ENCODE data around the gene SPTSSB.

Gene SPTSSB

GRCh38 chr3:161371441-161372320 lies at the start of gene SPTSSB:
Gene SPTSSB, minus strand, starts transcription at chr3:161371517. Its CDS starts 25,194 bp downstream, at chr3:161346323.
- H3K27ac Mint-ChIP-seq: peak within 1 kb of the TSS in 1 of 3 experiments; percentile 9
- TF ChIP-seq CTCF (IDR thresholded peaks at IDR 0.05; ENCODE audit: unreplicated experiment in 3 of 3): peak in 1 of 3 experiments; percentile 13
- peaks cover 10% of the 10 kb centered on the region for H3K4me1 Mint-ChIP-seq
- H3K4me3 Mint-ChIP-seq: peak within 1 kb of the TSS; percentile 87 to 88 (median 87)
- H3K9me3 Mint-ChIP-seq: no peaks in the 10 kb centered on the region
- no peaks in the 10 kb centered on the region for H3K36me3 Mint-ChIP-seq (ENCODE audit: low read depth)
- peaks cover 87% of the 10 kb centered on the region for H3K27me3 Mint-ChIP-seq (ENCODE audit: low read depth)

- Mint-ChIP-seq H3K4me1 (peaks cover 16% of the 10 kb centered on the region), H3K27me3 (ENCODE audit: low read depth) (no peaks in the 10 kb centered on the region), H3K27ac (peak overlapping the region in 2 of 3 experiments; percentile 44 to 49), H3K9me3 (peaks cover 7% of the 10 kb centered on the region), H3K36me3 (ENCODE audit: low read depth) (peaks cover 3% of the 10 kb centered on the region), H3K4me3 (peak overlapping the region in 1 of 3 experiments; percentile 12)
- TF ChIP-seq CTCF (IDR thresholded peaks at IDR 0.05; ENCODE audit: unreplicated experiment in 3 of 3): no peak
Observed at GRCh38 chr3:161420746-161421145, 49.4 kb upstream of the SPTSSB start.

GRCh38 chr3:161419555-161420333 lies 48.4 kb upstream of the SPTSSB start:
- Mint-ChIP-seq H3K9me3 (peaks cover 7% of the 10 kb centered on the region), H3K27ac (no peak overlapping the region), H3K4me1 (peaks cover 24% of the 10 kb centered on the region), H3K27me3 (ENCODE audit: low read depth) (no peaks in the 10 kb centered on the region), H3K4me3 (no peak overlapping the region), H3K36me3 (ENCODE audit: low read depth) (peaks cover 3% of the 10 kb centered on the region)
- no peak for TF ChIP-seq CTCF (IDR thresholded peaks at IDR 0.05; ENCODE audit: unreplicated experiment in 3 of 3)

- Mint-ChIP-seq H3K36me3 (ENCODE audit: low read depth) (peaks cover 3% of the 10 kb centered on the region), H3K27me3 (ENCODE audit: low read depth) (no peaks in the 10 kb centered on the region), H3K27ac (peak overlapping the region; percentile 76 to 87 (median 77)), H3K9me3 (peaks cover 7% of the 10 kb centered on the region), H3K4me3 (no peak overlapping the region), H3K4me1 (peaks cover 31% of the 10 kb centered on the region)
- no peak for TF ChIP-seq CTCF (IDR thresholded peaks at IDR 0.05; ENCODE audit: unreplicated experiment in 3 of 3)
Observed at GRCh38 chr3:161415506-161416231, 44.4 kb upstream of the SPTSSB start.

GRCh38 chr3:161414907-161415306 lies 43.6 kb upstream of the SPTSSB start:
- no peak overlapping the region for H3K27ac Mint-ChIP-seq
- peaks cover 7% of the 10 kb centered on the region for H3K9me3 Mint-ChIP-seq
- H3K27me3 Mint-ChIP-seq (ENCODE audit: low read depth): no peaks in the 10 kb centered on the region
- H3K4me1 Mint-ChIP-seq: peaks cover 28% of the 10 kb centered on the region
- H3K4me3 Mint-ChIP-seq: no peak overlapping the region
- peaks cover 3% of the 10 kb centered on the region for H3K36me3 Mint-ChIP-seq (ENCODE audit: low read depth)
- no peak for TF ChIP-seq CTCF (IDR thresholded peaks at IDR 0.05; ENCODE audit: unreplicated experiment in 3 of 3)
